HEK293 (cell line): ENCODE data around the gene SLC20A1.

Experiments used
- CTCF ChIA-PET: fragments of 350-600 bp; formaldehyde crosslinking; extraction: SDS; loops from one replicate; lab custom pipeline; 2021; ENCODE audit warnings: antibody characterized with exemption; lab: Yijun Ruan, JAX
- POLR2A ChIA-PET: fragments of 300-600 bp; formaldehyde crosslinking; extraction: SDS; loops from one replicate; lab custom pipeline; 2020; ENCODE audit warnings: antibody characterized with exemption, inconsistent platforms; lab: Yijun Ruan, JAX
- H3K27ac ChIP-seq: fragments of 200-500 bp; sonication (Bioruptor generic); 2 replicates; pipeline ENCODE4 v1.5.1; 2014; ENCODE audit warnings: low read depth, low read length, control low read depth, inconsistent platforms; ENCODE audit errors: extremely low read depth
- H3K36me3 ChIP-seq, 2 experiments: fragments of 200-500 bp in 1 of 2; sonication (Bioruptor generic) in 1 of 2; 1 replicate in 1 of 2; 2 replicates in 1 of 2; pipeline ENCODE4 v1.5.1; 2014 to 2017; ENCODE audit warnings: inconsistent platforms in 2 of 2, low read length in 2 of 2; ENCODE audit not compliant: control insufficient read depth in 2 of 2, insufficient read depth in 1 of 2
- H3K4me1 ChIP-seq: fragments of 200-500 bp; sonication (Bioruptor generic); 2 replicates; pipeline ENCODE4 v1.5.1; 2014; ENCODE audit warnings: mild to moderate bottlenecking, low read length, inconsistent platforms; ENCODE audit not compliant: control insufficient read depth, insufficient read depth
- H3K4me3 ChIP-seq: 2 replicates; pipeline ENCODE4 v1.5.1; 2011; ENCODE audit warnings: low read depth, mild to moderate bottlenecking, control low read depth, low read length, moderate library complexity
- H3K9me3 ChIP-seq: fragments of 200-500 bp; sonication (Bioruptor generic); 2 replicates; pipeline ENCODE4 v1.5.1; 2014; ENCODE audit warnings: low read depth, low read length, inconsistent platforms; ENCODE audit not compliant: control insufficient read depth, insufficient read depth
- GLIS2 ChIP-seq: fragments of 450-650 bp; formaldehyde crosslinking; IDR thresholded peaks from 2 replicates; pipeline ENCODE4 v1.5.1; 2016; ENCODE audit warnings: missing biosample characterization, missing genetic modification characterization
- KLF1 ChIP-seq: fragments of 450-650 bp; formaldehyde crosslinking; IDR thresholded peaks from 2 replicates; pipeline ENCODE4 v1.5.1; 2016; ENCODE audit warnings: missing biosample characterization, missing genetic modification characterization
- MEIS1 ChIP-seq: sonication (generic); formaldehyde crosslinking; IDR thresholded peaks from 2 replicates; pipeline ENCODE4 v1.8.1; 2022; ENCODE audit warnings: missing genetic modification reagents, mild to moderate bottlenecking, borderline replicate concordance
- MZF1 ChIP-seq: fragments of 450-650 bp; formaldehyde crosslinking; IDR thresholded peaks from 2 replicates; pipeline ENCODE4 v1.5.1; 2017; ENCODE audit warnings: missing biosample characterization, missing genetic modification characterization, borderline replicate concordance
- OVOL3 ChIP-seq: fragments of 450-650 bp; formaldehyde crosslinking; IDR thresholded peaks from 2 replicates; pipeline ENCODE4 v1.5.1; 2016; ENCODE audit warnings: missing biosample characterization, missing genetic modification characterization
- SP2 ChIP-seq: fragments of 450-650 bp; formaldehyde crosslinking; IDR thresholded peaks from 2 replicates; pipeline ENCODE4 v1.5.1; 2016; ENCODE audit warnings: missing biosample characterization, missing genetic modification characterization
- TCF7L2 ChIP-seq: IDR thresholded peaks from 2 replicates; pipeline ENCODE4 v1.6.1; 2011; ENCODE audit warnings: low read depth, mild to moderate bottlenecking, inconsistent platforms, low read length, moderate library complexity, borderline replicate concordance
- ZNF114 ChIP-seq: fragments of 450-650 bp; formaldehyde crosslinking; IDR thresholded peaks from 2 replicates; pipeline ENCODE4 v1.5.0; 2017; ENCODE audit warnings: missing biosample characterization, missing genetic modification characterization
- ZNF146 ChIP-seq: fragments of 450-650 bp; formaldehyde crosslinking; IDR thresholded peaks from 2 replicates; pipeline ENCODE4 v1.5.1; 2016; ENCODE audit warnings: missing biosample characterization, missing genetic modification characterization
- ZNF174 ChIP-seq: fragments of 450-650 bp; formaldehyde crosslinking; IDR thresholded peaks from 2 replicates; pipeline ENCODE4 v1.5.0; 2017; ENCODE audit warnings: missing biosample characterization, mild to moderate bottlenecking, missing genetic modification characterization
- ZNF19 ChIP-seq: fragments of 450-650 bp; formaldehyde crosslinking; IDR thresholded peaks from 2 replicates; pipeline ENCODE4; 2016; ENCODE audit warnings: missing biosample characterization, missing genetic modification characterization, low read depth
- ZNF239 ChIP-seq: fragments of 450-650 bp; formaldehyde crosslinking; IDR thresholded peaks from 2 replicates; pipeline ENCODE4 v1.5.1; 2016; ENCODE audit warnings: missing biosample characterization, missing genetic modification characterization
- ZNF266 ChIP-seq: fragments of 450-650 bp; formaldehyde crosslinking; IDR thresholded peaks from 2 replicates; pipeline ENCODE4 v1.5.1; 2016; ENCODE audit warnings: missing biosample characterization, missing genetic modification characterization, low read depth
- ZNF335 ChIP-seq: fragments of 450-650 bp; formaldehyde crosslinking; conservative IDR thresholded peaks from 2 replicates; pipeline ENCODE4 v1.5.1; 2016; ENCODE audit warnings: missing biosample characterization, missing genetic modification characterization
- ZNF354C ChIP-seq: fragments of 450-650 bp; formaldehyde crosslinking; IDR thresholded peaks from 2 replicates; pipeline ENCODE4 v1.5.1; 2016; ENCODE audit warnings: missing biosample characterization, missing genetic modification characterization, low read depth, borderline replicate concordance
- ZNF404 ChIP-seq: fragments of 450-650 bp; formaldehyde crosslinking; IDR thresholded peaks from 2 replicates; pipeline ENCODE4 v1.5.1; 2017; ENCODE audit warnings: missing biosample characterization, missing genetic modification characterization
- ZNF629 ChIP-seq: fragments of 450-650 bp; formaldehyde crosslinking; IDR thresholded peaks from 2 replicates; pipeline ENCODE4 v1.5.1; 2017; ENCODE audit warnings: missing biosample characterization, missing genetic modification characterization
- ZSCAN16 ChIP-seq: fragments of 450-650 bp; formaldehyde crosslinking; IDR thresholded peaks from 2 replicates; pipeline ENCODE4 v1.5.1; 2016; ENCODE audit warnings: missing biosample characterization, missing genetic modification characterization
- ZXDB ChIP-seq: fragments of 450-650 bp; formaldehyde crosslinking; IDR thresholded peaks from 2 replicates; pipeline ENCODE4 v1.5.1; 2016; ENCODE audit warnings: missing biosample characterization, missing genetic modification characterization
- TF ChIP-seq, protein P1 (sequence below): fragments of 450-650 bp; formaldehyde crosslinking; IDR thresholded peaks from 2 replicates; pipeline ENCODE4 v1.5.1; 2016; ENCODE audit warnings: missing biosample characterization, missing genetic modification characterization
- TF ChIP-seq, protein P2 (sequence below): fragments of 450-650 bp; formaldehyde crosslinking; IDR thresholded peaks from 2 replicates; pipeline ENCODE4 v1.5.1; 2017; ENCODE audit warnings: missing biosample characterization, missing genetic modification characterization
- TF ChIP-seq, protein P3 (sequence below): fragments of 450-650 bp; formaldehyde crosslinking; IDR thresholded peaks from 2 replicates; pipeline ENCODE4 v1.5.1; 2016; ENCODE audit warnings: missing biosample characterization, missing genetic modification characterization

The SLC20A1 gene

DNA sequence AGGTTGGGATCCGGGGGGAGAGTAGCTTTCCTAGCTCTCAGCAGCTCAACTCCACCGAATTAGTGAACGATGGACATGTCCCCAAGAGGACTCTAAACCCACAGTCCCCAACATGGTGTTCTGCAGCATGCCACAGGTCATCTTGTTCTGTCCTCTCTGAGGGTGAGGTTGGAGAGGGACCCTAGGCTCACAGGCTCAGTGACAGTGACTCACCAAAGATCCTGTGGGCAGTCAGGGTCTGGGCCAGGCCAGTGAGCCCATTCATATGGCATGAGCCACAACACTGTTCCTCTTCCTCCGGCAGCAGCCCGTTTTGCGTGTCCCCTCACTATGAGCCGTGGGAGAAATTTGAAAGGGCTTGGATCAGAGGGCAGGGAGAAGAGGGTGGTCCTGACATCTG lies 2.8 kb upstream of the SLC20A1 start (continued):
- TF ChIP-seq ZNF335, result no peak
- TF ChIP-seq, protein P1, sequence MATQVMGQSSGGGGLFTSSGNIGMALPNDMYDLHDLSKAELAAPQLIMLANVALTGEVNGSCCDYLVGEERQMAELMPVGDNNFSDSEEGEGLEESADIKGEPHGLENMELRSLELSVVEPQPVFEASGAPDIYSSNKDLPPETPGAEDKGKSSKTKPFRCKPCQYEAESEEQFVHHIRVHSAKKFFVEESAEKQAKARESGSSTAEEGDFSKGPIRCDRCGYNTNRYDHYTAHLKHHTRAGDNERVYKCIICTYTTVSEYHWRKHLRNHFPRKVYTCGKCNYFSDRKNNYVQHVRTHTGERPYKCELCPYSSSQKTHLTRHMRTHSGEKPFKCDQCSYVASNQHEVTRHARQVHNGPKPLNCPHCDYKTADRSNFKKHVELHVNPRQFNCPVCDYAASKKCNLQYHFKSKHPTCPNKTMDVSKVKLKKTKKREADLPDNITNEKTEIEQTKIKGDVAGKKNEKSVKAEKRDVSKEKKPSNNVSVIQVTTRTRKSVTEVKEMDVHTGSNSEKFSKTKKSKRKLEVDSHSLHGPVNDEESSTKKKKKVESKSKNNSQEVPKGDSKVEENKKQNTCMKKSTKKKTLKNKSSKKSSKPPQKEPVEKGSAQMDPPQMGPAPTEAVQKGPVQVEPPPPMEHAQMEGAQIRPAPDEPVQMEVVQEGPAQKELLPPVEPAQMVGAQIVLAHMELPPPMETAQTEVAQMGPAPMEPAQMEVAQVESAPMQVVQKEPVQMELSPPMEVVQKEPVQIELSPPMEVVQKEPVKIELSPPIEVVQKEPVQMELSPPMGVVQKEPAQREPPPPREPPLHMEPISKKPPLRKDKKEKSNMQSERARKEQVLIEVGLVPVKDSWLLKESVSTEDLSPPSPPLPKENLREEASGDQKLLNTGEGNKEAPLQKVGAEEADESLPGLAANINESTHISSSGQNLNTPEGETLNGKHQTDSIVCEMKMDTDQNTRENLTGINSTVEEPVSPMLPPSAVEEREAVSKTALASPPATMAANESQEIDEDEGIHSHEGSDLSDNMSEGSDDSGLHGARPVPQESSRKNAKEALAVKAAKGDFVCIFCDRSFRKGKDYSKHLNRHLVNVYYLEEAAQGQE (tag by site-specific recombination), result no peak

DNA sequence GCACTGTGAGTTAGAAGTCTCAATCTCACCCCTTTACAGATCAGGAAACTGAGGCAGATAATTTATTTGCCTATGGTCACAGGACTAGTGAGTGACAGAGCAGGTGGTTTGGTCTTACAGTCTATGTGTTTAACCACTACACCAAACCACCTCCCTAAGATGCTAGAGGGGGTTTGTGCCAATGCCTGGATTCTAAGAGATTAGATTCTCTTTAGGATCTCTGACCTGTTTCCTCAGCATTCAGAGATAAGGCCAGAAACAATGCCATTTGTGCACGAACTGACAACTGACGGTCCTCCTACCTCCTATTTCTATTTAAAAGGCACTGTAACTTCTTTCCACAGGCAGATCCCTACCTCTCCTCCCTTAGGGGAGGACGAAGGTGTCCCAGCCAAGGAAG lies 2.3 kb upstream of the SLC20A1 start:
- CTCF ChIA-PET, result interaction anchor here (0.8 kb wide), 1 partner anchor 17 kb away, joined by 3 read pairs; no protein-coding TSS in a partner anchor
- H3K9me3 ChIP-seq, result no peaks in the 10 kb centered on the region
- H3K4me1 ChIP-seq, result peaks cover 4% of the 10 kb centered on the region
- TF ChIP-seq KLF1 (no peak), ZNF19 (tag by site-specific recombination) (no peak), SP2 (tag by site-specific recombination) (no peak), ZNF629 (tag by site-specific recombination) (no peak), ZNF239 (tag by site-specific recombination) (no peak), ZNF174 (no peak), ZXDB (no peak), ZNF354C (no peak), ZNF114 (tag by site-specific recombination) (no peak), ZNF404 (no peak), TCF7L2 (no peak), ZSCAN16 (tag by site-specific recombination) (no peak), OVOL3 (tag by site-specific recombination) (no peak), ZNF266 (tag by site-specific recombination) (no peak), MEIS1 (CRISPR knock-in tag) (no peak), MZF1 (tag by site-specific recombination) (no peak), ZNF146 (tag by site-specific recombination) (no peak), GLIS2 (tag by site-specific recombination) (no peak)
- TF ChIP-seq, protein P2, sequence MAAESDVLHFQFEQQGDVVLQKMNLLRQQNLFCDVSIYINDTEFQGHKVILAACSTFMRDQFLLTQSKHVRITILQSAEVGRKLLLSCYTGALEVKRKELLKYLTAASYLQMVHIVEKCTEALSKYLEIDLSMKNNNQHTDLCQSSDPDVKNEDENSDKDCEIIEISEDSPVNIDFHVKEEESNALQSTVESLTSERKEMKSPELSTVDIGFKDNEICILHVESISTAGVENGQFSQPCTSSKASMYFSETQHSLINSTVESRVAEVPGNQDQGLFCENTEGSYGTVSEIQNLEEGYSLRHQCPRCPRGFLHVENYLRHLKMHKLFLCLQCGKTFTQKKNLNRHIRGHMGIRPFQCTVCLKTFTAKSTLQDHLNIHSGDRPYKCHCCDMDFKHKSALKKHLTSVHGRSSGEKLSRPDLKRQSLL (tag by site-specific recombination), result no peak
- TF ChIP-seq, protein P3, sequence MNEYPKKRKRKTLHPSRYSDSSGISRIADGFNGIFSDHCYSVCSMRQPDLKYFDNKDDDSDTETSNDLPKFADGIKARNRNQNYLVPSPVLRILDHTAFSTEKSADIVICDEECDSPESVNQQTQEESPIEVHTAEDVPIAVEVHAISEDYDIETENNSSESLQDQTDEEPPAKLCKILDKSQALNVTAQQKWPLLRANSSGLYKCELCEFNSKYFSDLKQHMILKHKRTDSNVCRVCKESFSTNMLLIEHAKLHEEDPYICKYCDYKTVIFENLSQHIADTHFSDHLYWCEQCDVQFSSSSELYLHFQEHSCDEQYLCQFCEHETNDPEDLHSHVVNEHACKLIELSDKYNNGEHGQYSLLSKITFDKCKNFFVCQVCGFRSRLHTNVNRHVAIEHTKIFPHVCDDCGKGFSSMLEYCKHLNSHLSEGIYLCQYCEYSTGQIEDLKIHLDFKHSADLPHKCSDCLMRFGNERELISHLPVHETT (tag by site-specific recombination), result no peak
- H3K27ac ChIP-seq, result no peak overlapping the region
- H3K4me3 ChIP-seq, result no peak overlapping the region
- POLR2A ChIA-PET, result no interaction called here
- H3K36me3 ChIP-seq, result peaks cover 0 to 18% of the 10 kb centered on the region in 2 experiments; a peak in 1 of 3 replicates
